Measurements from ENCODE around the gene TMEM63B. TPM values are rescaled to one million over a fixed set of nuclear protein-coding genes. Genes with fewer than 3 reads are reported as not detected.
A peak's percentile ranks its signal among the peaks of the same experiment; 100 is the strongest.
"Not testable (repeated sequence)": the region's sequence is repeated elsewhere in the genome, so short reads cannot be mapped to it uniquely, and the experiment has no call there.

Gene TMEM63B
- total RNA-seq = 6.5 TPM

DNA sequence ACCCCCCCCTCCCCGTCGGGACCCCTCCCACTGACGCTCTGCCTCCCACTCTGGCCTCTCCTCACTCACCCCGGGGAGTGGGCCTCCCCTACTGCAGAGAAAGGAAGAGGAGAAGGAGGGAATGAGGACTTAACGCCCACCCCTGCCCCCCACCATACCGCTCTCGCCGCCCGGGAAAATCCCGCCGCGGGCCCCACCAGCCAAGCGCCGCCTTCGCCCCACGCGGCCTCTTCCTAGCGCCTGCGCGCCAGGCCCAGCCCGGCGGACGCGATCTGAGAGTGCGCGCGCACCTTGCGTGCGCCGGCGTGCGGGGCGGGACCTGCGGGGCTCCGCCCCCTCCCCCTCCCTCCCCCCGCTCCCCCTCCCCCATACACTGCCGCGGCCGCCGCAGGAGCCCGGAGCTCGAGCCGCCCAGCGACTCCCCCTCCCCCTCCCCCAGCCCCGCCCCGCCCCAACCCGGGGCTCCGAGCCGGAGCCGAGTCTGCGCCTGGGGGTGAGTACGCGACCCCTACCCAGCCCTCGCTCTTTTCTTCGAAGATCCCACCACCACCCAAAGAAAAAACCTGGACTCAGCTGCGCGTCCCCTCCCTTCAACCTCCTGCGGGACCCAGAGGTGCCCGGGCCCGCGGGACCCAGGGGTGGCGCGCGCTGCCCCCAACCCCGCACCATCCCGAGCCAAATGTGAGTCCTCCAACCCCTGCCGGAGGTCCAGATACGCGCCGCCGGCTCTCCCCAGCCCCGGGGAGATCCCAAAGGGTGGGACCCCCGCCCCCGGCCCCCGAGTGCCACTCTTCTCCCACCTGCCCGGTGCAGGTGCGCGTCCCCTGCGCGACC is at the start of gene TMEM63B, which contains the start of gene MRPL14:
TSS of gene TMEM63B (plus strand) at position 369 of the 834 bp plus-strand sequence. CDS start 7,031 bp downstream, outside the sequence.
TSS of gene MRPL14 (minus strand) at position 267 of the 834 bp plus-strand sequence. CDS start 10,841 bp downstream, outside the sequence.
- peak; percentile 85 to 90 (median 87) for DNase-seq (ENCODE audit: low read depth in 2 of 3, low spot score in 2 of 3)

DNA sequence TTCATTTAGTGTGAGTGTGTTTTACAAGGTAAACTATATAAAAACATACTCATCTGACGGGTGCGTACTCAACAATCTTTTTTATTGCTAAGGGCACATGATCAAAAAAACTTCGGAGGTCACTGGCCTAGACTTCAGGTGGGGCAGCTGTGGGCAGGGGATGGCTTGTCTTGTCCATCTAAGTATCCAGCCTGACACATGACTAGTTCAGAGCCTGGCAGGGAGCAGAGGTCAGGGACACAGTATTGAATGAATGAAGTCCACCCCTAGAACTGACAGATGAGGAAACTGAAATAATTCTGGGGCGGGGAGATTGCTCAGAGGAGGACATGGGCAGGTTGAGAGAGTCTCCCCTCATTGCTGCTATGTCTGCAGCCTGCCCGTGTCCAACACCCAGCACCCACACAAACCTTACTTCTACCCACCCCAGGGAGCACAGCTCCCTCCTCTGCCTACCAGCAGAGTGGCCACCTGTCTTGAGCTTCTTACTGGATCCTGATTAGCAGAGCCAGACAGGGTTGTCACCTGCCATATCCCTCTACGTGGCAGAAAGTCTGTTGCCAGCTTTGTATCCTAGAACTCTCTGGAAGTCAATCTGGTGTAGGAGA is 49.0 kb upstream of the TMEM63B start:
- DNase-seq (ENCODE audit: low read depth in 2 of 3, low spot score in 2 of 3) = no peak

DNA sequence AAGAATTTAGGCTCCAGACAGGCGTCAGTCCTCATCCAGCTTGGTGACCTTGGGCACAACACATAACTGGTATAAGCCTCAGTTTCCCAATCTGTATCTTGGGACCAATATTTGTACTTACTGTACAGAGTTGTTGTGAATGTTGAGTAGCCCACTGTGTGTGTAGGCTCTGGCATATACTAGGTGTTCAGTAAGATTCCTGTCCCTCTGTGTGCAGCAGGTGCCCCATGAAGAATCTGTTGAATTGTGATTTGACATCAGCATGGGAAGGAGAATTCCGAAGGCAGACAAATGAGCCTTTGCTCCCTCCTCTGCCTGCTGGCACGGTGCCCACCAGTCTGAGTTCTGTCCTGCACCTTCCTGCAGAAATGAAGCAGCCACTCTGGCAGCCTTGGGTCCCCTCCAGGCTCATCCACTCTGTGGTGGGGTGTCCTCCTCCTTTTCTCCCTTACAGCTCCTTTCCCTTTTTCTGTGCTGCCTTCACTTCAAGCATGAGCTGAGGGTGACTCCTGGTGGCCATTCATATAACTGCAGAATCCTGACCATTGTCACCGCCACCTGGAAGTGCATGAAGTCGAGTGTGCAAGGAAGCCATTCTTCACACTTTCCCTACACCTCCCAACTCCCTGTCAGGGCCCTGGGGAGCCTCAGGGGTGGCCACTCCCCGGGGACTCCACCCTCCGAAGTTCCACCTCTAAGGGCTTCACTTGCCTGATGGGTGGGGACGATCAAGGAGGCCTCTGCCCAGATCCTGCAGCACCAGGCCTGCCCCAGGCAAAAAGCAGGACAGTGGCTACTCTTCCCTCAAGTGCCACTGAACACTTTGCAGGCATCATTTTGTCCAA is 48.3 kb upstream of the TMEM63B start:
- peak; percentile 60 to 83 (median 67) for DNase-seq (ENCODE audit: low read depth in 2 of 3, low spot score in 2 of 3)

DNA sequence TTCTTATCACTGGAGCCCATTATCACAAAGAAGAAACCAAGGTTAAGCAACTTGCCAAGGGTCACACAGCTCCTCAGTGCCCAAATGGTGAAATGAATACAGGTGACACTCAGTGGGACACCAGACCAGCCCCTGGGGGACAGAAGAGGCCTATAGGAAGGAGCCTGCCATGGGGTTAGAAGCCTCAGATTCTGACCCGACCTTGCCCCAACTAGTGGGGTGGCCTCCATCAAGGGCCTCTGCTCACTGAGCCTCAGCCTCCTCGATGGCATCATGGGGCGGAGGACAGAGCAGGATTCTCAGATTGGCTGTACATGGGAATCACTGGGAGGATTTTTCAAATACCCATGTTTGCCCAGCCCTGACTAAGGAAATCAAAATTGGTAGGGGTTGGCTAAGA is 47.7 kb upstream of the TMEM63B start:
- DNase-seq (ENCODE audit: low read depth in 2 of 3, low spot score in 2 of 3) = no peak

DNA sequence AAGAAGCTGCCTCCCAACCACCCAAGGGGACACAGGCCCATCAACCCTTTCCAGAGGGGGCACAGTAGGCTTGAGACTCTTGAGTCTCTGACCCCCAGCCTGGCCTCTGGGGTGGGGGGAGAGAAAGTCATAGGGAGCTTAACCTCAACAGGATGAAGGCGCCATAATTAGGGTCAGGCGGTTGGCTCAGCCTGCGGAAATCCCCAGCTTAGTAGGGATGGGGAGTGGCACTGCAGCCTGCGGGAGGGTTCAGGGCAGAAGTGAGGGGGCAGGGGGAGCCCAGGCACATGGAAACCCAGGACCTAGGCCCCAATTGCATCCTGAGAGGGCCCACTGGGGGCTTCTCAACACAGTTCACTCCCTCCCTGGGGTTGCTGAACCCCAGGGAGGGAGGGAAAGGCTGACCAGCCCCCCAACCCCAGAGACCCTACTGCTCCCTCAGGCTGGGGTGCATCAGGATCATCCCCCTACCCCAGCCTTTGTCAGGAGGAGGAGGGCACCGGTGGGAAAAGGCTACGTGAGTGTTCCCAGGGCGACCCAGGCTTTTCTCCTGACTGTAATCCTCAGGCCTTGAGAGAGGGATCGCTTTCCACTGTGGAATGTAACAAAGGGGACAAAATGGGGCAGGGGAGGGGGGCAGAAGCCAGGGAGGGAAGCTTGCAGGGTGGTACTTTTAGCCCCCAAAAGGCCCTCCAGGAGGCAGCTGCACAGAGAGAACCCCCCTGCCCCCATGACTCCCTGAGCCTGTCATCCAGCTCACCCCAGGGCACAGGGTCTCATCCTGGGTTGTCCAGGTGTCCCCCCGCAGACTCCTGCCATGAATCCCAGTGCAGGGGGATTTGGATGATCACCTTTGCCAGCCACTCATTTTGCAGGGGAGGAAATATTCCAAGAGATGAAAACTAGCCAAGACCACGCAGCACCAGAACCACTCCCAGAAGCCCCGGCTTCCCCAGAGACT is 46.5 kb upstream of the TMEM63B start:
- DNase-seq (ENCODE audit: low read depth in 2 of 3, low spot score in 2 of 3) = peak in 1 of 3 donors; percentile 35

DNA sequence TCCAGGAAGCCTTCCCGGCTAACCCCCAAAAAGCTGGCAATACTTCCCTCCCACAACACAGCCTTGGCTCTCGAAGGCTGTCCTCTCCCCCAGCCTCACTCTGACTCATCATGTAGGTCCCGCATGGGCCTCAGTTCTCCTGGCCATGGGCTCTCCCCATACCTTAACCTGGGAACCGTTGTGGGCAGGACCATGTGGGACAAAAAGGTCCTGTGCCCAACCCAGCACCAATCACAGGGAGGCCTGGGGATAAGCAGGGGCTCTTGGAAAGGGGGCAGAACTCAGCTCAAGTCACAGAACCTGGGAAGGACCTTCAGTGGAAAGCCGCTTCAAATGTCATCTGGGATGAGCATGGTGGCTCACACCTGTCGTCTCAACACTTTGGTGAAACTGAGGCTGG is 45.6 kb upstream of the TMEM63B start:
- DNase-seq (ENCODE audit: low read depth in 2 of 3, low spot score in 2 of 3) = no peak

DNA sequence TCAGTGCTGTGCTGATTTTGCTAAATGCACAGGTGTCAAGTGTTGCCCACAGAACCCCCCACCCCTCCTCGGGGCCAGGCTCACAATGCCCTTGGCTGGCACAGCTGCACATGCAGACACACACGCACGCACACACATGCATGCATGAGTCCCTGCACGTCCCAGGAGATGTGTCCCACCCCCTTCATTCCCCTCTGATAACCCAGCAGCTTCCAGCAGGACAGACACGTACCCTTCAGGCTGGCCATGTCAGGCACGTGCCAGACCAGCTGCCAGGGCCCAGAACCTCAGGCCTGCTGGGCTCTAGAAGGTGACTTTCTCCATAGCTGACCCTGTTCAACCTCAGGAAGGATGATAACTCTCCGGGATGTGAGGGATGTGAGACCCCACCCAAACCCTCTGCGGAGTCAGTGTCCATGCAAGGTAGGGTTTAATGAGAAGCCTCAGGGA is 44.5 kb upstream of the TMEM63B start:
- no peak for DNase-seq (ENCODE audit: low read depth in 2 of 3, low spot score in 2 of 3)

DNA sequence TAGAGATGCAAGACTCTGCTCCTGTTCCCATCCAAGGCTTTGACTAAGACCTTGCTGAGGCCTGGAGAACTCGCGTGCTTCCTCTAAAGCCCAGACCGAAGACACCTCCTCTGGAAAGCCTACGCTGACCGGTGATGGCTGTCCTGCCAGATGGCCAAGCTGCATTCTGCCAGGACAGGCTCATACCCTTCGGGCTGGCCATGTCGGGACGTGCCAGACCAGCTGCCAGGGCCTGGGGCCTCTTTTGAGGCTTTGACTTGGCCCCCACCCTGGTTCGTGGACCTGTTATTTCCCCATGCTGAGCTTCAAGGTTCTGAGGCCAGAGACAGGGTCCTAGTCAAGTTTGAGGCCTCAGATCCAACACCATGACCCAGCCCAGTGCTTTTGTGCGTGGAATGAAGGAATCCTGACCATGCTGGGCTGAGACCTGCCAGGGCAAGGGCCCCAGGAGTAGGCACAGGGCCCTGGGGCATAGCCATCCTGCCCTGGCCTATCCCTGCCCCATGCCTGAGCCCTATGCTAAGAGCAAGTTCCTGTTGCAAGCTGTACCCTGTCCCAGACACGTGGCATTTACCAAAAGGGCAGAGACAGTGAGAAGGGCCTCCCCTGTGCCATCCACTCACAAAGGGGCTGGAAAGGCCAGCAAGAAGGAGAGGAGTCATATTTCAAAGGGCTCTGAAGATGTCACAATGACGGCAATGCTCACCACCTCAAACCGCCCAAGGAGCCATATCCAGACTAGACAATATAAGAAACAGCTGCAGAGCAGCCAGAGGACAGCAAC is 42.9 kb upstream of the TMEM63B start:
- DNase-seq (ENCODE audit: low read depth in 2 of 3, low spot score in 2 of 3) = no peak

DNA sequence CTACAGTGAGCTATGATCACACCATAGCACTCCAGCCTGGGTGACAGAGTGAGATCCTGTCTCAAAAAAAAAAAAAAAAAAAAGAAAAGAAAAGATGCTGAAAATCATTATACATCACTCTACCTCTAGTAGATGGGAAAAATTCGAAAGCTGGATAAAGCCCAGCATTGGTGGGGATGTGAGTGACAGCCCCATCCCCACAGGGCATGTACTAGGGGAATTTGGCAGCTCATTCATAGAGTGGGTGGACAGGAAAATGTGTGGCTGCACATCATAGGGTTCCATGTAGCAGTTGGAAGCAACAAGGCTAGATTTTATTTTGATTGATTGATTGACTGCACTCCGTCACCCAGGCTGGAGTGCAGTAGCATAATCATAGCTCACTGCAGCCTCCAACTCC is 42.1 kb upstream of the TMEM63B start:
- DNase-seq (ENCODE audit: low read depth in 2 of 3, low spot score in 2 of 3) = no peak

DNA sequence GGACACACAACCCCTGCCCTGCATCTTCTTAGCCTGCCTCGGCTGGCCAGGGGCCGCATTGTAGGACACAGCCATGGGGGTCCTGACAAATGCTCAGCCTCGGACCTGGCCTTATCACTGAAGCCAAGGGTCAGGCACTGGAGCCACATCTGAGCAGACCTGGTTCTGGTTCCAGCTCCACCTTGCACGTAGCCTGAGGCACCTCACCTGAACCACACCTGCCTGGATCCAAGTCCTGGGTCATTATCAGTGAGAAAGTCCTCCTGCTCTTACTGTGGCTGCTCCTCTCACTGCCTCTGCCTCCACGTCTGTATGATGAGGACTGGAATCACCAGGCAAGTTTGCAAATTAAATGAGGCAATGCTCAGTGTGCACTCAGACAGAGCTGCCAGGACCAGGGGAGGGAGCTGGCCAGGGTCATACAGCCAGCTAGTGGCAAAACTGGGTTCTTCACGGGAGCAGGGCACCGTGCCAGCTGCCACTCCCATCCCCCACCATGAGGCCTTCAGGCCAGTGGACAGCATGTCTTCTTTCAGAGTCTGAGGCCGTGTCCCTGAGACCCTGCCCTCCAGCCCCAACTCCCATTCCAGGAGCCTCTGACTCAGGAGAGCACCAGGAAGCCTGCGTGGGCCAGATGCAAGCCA is 40.3 kb upstream of the TMEM63B start:
- no peak for DNase-seq (ENCODE audit: low read depth in 2 of 3, low spot score in 2 of 3)

DNA sequence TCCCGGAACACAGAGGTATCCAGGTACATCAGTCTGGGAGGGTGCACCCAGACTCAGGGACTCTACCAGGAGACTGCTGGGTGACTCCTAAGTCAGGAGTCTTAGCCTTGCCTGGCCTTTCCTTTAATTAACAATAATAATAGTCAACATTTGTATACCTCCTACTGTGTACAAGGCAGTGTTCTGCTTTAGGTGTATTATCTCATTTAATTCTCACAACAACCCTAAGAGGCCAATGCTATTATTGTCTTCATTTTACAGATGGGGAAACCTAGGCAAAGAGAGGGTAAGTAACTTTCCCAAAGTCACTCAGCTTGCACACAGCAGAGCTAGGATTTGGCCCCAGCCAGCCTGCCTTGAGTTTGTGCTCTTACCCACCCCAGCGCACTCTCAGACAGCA is 39.7 kb upstream of the TMEM63B start:
- no peak for DNase-seq (ENCODE audit: low read depth in 2 of 3, low spot score in 2 of 3)

DNA sequence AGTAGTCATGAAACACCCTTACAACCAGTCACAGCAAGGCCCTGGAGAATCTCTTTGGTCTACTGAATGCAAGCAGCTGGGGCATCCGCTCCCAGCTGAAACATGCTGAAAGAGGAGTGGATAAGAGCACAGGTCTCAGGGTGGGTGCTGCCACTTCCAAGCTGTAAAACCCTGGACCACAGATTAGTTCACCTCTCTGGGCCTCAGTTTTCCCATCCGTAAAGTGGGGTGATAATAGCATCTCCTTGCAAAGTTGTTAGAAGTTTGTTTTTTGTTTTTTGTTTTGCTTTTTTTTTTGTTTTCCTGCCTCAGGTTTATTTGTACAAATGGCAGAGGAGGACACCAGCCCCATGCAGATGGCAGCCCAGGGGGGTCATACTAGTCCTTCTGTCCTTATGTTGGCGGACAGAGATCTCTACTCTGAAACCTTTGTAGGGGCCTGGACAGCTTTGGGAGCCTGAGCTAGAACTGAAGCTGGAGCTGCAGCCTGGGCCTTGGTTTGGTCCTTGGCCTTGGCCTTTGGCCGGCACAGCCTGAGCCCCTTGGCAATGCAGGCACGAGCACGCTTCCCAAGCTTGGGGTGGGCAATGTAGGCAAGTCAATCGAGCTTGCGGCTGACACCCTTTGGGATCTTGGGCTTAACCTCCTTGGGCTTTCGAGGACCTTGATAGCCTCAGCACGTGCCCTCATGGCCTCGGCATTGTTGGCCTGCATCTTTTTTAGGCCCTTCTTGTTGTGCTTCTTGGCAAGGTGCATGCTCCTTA is 38.3 kb upstream of the TMEM63B start:
- no peak for DNase-seq (ENCODE audit: low read depth in 2 of 3, low spot score in 2 of 3)

DNA sequence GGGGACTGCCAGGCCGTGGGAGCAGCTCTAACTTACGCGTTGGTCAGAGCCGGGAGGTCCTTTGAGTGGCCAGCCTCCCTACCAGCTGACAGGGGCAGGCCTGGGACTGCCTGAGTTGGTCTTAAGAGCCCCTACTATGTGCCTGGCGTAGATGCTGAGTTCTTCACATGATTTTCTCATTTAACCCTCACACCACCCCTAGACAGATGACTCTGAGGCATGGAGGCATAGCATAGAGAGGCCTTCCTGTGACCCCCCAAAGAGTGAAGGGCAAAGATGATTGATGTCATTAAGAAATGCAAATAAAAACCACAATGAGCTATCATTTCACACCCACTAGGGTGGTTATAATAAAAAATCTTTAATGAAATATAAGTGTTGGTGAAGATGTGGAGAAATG is 36.9 kb upstream of the TMEM63B start:
- no peak for DNase-seq (ENCODE audit: low read depth in 2 of 3, low spot score in 2 of 3)

DNA sequence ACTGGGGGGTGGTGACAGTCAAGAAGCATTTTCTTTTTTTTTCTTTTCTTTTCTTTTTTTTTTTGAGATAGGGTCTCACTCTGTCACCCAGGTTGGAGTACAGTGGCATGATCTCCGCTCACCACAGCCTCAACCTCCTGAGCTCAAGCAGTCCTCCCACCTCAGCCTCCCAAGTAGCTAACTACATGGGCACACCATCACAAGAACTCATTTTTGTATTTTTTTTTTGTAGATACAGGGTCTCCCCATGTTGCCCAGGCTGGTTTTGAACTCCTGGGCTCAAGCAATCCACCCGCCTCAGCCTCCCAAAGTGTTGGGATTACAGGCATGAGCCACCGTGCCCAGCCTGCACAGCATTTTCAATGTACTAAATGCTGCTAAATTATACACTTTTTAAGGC is 36.0 kb upstream of the TMEM63B start:
- DNase-seq (ENCODE audit: low read depth in 2 of 3, low spot score in 2 of 3) = not testable (repeated sequence)

DNA sequence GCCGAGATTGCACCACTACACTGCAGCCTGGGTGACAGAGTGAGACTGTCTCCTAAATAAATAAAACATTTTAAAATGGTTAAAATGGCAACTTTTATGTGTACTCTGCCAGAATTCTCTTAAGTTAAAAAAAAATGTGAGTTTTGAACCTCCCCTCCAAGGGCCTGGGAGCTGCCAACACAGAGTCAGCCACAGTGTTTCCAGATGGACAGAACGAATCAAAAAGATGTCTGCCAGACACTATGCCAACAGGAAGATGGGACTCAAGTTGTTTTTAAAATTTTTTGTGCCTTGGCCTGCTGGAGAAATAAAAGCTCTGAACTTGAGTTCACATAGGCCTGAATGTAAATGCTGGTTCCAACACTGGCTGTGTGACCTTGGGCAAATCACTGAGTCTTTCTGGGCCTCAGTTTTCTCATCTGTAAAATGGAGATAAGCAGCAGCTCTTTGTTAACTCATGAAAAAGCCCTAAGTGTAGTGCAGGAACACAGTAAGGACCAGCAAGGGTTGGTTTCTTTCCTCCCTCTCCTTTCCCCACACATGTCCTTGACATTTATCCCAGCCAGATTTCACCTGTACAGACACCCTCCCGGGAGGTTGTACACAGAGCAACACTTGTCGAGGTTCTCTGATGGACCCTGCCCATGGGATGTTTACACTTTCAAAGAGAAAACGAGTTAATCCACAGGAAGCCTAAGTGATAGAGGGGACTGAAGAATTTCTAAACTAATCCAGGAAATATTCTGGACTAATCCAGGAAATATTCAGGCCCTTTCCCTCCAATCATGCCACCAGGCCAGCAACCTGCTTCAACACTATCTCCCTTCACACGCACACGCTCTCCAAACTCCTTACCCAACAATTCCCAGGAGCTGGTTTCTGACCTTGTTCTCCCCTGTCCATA is 35.1 kb upstream of the TMEM63B start:
- no peak for DNase-seq (ENCODE audit: low read depth in 2 of 3, low spot score in 2 of 3)

DNA sequence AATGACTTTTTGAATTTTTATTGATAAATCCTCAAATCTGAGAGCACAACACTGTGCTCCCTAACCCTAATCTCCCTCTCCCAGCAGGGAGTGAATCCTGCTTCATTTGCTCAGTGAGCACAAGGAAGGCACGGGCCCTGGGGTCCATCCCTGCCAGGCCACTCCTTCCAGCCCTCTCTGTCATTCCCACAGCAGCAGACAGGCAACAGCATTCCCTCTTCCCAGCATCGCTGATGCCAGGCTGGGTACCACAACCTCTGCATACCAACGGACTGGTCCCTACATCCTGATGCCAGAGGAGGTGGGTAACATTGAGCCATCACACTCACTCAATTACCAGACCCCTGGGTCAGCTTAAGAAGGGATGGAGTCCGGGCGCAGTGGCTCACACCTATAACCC is 34.3 kb upstream of the TMEM63B start:
- no peak for DNase-seq (ENCODE audit: low read depth in 2 of 3, low spot score in 2 of 3)

Data from hematopoietic multipotent progenitor cell (in vitro differentiated cells).